SK-N-SH (cell line): ENCODE data around the gene ARMH2.

Experiments used
- EP300 ChIP-seq, 2 experiments: IDR thresholded peaks; 2 replicates each; pipeline versions ENCODE4 v1.4.0 to v1.6.1; 2012; ENCODE audit warnings: borderline replicate concordance in 1 of 2, low read depth in 1 of 2, low read length in 1 of 2
- EZH2phosphoT487 ChIP-seq: fragments of 200-600 bp; sonication (generic); IDR thresholded peaks from 2 replicates; pipeline ENCODE4 v1.6.1; 2017; ENCODE audit warnings: low read depth, mixed run types, mild to moderate bottlenecking, antibody characterized with exemption, moderate library complexity, borderline replicate concordance
- MXI1 ChIP-seq: IDR thresholded peaks from 2 replicates; pipeline ENCODE4 v1.6.1; 2012; ENCODE audit warnings: mild to moderate bottlenecking, low read depth, low read length, improper control_type of control experiment
- RCOR1 ChIP-seq: fragments of 150-350 bp; IDR thresholded peaks from 2 replicates; pipeline ENCODE4 v1.6.1; 2017; ENCODE audit warnings: antibody characterized with exemption, low read length
- YY1 ChIP-seq: IDR thresholded peaks from 2 replicates; pipeline ENCODE4 v1.4.0; 2012; ENCODE audit warnings: low read depth, mild to moderate bottlenecking
- TF ChIP-seq, protein P1 (sequence below): fragments of 200-600 bp; sonication (generic); IDR thresholded peaks from 2 replicates; pipeline ENCODE4 v1.6.1; 2017; ENCODE audit warnings: antibody characterized with exemption, mild to moderate bottlenecking, moderate library complexity

DNA sequence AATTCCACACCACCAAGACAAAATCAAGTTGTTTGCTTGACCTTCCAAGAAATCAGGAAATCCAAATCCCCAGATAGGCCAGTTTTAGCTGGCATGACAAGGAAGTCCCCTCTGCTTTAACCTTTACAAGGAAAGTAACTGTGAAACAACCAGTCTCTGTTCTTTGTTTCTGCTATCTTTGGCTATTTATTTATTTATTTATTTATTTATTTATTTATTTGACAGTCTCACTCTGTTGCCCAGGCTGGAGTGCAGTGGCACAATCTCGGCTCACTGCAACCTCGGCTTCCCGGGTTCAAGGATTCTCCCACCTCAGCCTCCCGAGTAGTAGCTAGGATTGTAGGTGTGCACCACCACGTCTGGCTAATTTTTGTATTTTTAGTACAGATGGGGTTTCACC lies 38.5 kb downstream of the ARMH2 start:
- TF ChIP-seq, protein P1, sequence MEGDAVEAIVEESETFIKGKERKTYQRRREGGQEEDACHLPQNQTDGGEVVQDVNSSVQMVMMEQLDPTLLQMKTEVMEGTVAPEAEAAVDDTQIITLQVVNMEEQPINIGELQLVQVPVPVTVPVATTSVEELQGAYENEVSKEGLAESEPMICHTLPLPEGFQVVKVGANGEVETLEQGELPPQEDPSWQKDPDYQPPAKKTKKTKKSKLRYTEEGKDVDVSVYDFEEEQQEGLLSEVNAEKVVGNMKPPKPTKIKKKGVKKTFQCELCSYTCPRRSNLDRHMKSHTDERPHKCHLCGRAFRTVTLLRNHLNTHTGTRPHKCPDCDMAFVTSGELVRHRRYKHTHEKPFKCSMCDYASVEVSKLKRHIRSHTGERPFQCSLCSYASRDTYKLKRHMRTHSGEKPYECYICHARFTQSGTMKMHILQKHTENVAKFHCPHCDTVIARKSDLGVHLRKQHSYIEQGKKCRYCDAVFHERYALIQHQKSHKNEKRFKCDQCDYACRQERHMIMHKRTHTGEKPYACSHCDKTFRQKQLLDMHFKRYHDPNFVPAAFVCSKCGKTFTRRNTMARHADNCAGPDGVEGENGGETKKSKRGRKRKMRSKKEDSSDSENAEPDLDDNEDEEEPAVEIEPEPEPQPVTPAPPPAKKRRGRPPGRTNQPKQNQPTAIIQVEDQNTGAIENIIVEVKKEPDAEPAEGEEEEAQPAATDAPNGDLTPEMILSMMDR: no peak
- TF ChIP-seq RCOR1 (no peak), MXI1 (no peak), EP300 (IDR thresholded peaks at IDR 0.05; ENCODE audit: borderline replicate concordance in 1 of 2, low read depth in 1 of 2, low read length in 1 of 2) (no peak), EZH2phosphoT487 (no peak), YY1 (no peak)
